ENCODE measurements around the gene STXBP6.

STXBP6 gene

GRCh38 chr14:25044106-25044698 is 5.7 kb downstream of the STXBP6 start:
- TF ChIP-seq, protein P1, sequence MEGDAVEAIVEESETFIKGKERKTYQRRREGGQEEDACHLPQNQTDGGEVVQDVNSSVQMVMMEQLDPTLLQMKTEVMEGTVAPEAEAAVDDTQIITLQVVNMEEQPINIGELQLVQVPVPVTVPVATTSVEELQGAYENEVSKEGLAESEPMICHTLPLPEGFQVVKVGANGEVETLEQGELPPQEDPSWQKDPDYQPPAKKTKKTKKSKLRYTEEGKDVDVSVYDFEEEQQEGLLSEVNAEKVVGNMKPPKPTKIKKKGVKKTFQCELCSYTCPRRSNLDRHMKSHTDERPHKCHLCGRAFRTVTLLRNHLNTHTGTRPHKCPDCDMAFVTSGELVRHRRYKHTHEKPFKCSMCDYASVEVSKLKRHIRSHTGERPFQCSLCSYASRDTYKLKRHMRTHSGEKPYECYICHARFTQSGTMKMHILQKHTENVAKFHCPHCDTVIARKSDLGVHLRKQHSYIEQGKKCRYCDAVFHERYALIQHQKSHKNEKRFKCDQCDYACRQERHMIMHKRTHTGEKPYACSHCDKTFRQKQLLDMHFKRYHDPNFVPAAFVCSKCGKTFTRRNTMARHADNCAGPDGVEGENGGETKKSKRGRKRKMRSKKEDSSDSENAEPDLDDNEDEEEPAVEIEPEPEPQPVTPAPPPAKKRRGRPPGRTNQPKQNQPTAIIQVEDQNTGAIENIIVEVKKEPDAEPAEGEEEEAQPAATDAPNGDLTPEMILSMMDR (IDR thresholded peaks at IDR 0.05), result no peak
- Histone ChIP-seq H3K27ac (no peak overlapping the region), H3K4me3 (no peak overlapping the region)
- no peak for DNase-seq (ENCODE audit: low spot score)

- no peak overlapping the region for H3K27ac ChIP-seq
- no peak overlapping the region for H3K4me3 ChIP-seq
- TF ChIP-seq, protein P1 (IDR thresholded peaks at IDR 0.05), result no peak
- no peak for DNase-seq (ENCODE audit: low spot score)
Measured at GRCh38 chr14:25042362-25043299, 7.3 kb downstream of the STXBP6 start.

GRCh38 chr14:25041898-25042297 is 8.0 kb downstream of the STXBP6 start:
- H3K4me3 ChIP-seq, result no peak overlapping the region
- TF ChIP-seq, protein P1 (IDR thresholded peaks at IDR 0.05), result no peak
- H3K27ac ChIP-seq, result no peak overlapping the region
- DNase-seq (ENCODE audit: low spot score), result no peak

DNA sequence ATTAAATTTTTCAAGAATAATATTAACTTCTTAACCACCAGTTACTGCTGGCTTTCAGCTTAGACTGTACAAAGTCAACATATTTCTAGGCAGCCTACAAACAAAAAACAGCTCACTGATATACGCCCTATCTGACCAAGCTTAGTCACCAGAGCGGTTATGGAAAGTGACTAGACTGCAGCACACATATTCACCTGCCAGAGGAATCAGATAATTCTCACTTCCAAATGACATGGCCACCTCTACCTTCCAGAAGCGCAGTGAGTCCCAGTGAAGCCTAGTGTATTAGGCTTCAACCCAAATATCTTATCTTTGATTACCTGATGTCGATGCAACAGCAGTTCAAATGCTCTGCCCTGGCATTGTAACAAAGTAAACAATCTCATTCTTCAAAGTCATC is 8.5 kb downstream of the STXBP6 start:
- DNase-seq (ENCODE audit: low spot score), result no peak
- no peak overlapping the region for H3K4me3 ChIP-seq
- H3K27ac ChIP-seq, result no peak overlapping the region
- TF ChIP-seq, protein P1 (IDR thresholded peaks at IDR 0.05), result no peak

DNA sequence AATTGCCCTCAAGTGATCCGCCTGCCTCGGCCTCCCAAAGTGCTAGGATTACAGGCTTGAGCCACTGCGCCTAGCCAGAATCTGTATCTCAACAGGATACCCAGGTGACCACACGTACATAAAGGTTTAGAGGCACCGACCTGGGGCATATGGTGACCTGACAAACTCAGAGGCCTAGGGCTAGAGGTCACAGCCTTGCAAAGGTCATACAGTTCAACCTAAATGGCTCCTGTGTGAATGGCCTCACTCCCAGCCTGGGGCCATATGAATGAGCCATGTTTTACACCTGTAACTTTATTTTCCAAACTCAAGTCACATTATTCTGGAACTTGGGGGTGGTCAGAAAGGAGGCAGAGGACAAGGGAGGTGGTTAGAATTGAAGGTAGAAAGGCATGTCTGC is 10.0 kb downstream of the STXBP6 start:
- H3K27ac ChIP-seq, result no peak overlapping the region
- TF ChIP-seq, protein P1 (IDR thresholded peaks at IDR 0.05), result no peak
- no peak overlapping the region for H3K4me3 ChIP-seq
- DNase-seq (ENCODE audit: low spot score), result no peak

GRCh38 chr14:25038044-25038668 is 11.8 kb downstream of the STXBP6 start:
- DNase-seq (ENCODE audit: low spot score), result no peak
- Histone ChIP-seq H3K27ac (no peak overlapping the region), H3K4me3 (no peak overlapping the region)
- TF ChIP-seq, protein P1 (IDR thresholded peaks at IDR 0.05), result no peak

Measured in coronary artery (tissue), 2 donors.